ENCODE data around the gene ANTXR1. TPM values are rescaled to one million over a fixed set of nuclear protein-coding genes. Genes with fewer than 3 reads are reported as not detected.

Gene ANTXR1
- total and polyA plus RNA-seq, 7 experiments from 2014 or later = 0.18 TPM; not detected in 6

DNA sequence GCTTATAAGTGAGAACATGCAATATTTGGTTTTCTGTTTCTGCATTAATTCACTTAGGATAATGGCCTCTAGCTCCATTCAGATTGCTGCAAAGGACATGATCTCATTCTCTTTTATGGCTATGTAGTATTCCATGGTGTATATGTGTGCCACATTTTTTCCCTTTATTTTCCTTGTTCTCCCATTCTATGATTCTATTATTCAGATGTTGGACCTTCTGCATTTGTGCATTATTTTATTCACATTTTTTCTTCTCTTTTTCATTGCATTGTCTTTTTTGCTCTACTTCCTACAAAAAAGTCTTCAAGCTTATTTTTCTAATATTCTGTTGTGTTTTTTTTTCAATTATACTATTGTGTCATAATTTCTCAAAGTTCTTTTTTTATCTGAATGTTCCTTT is 11.1 kb upstream of the ANTXR1 start:
- Mint-ChIP-seq H3K27me3 (peaks cover 26 to 45% (median 31%) of the 10 kb centered on the region in 5 donors), H3K27ac (no peak overlapping the region), H3K36me3 (peaks cover 0 to 11% (median 6%) of the 10 kb centered on the region in 5 donors), H3K4me3 (no peak overlapping the region), H3K4me1 (no peaks in the 10 kb centered on the region), H3K9me3 (peaks cover 0 to 26% (median 17%) of the 10 kb centered on the region in 11 donors)
- H3K36me3 ChIP-seq (ENCODE audit: control insufficient read depth in 2 of 3, insufficient read depth in 3 of 3, low read length in 3 of 3) = no peaks in the 10 kb centered on the region
- H3K27ac ChIP-seq (ENCODE audit: low read depth, low read length) = no peak overlapping the region
- peaks cover 0 to 2% of the 10 kb centered on the region in 2 donors for H3K27me3 ChIP-seq (ENCODE audit: control insufficient read depth in 2 of 2, insufficient read depth in 2 of 2, low read length in 2 of 2)
- DNase-seq (no peak), ATAC-seq (no peak)
- ChIA-PET POLR2A (no interaction called here), CTCF (no interaction called here)
- no peaks in the 10 kb centered on the region for H3K4me1 ChIP-seq (ENCODE audit: control insufficient read depth in 2 of 2, insufficient read depth in 2 of 2, low read length in 2 of 2)
- intact Hi-C loops (cut with micrococcal nuclease) = no loop called here
- no peaks in the 10 kb centered on the region for H3K9me3 ChIP-seq (ENCODE audit: control insufficient read depth in 2 of 3, low read length in 3 of 3)
- no peak overlapping the region for H3K4me3 ChIP-seq (ENCODE audit: low read length)

DNA sequence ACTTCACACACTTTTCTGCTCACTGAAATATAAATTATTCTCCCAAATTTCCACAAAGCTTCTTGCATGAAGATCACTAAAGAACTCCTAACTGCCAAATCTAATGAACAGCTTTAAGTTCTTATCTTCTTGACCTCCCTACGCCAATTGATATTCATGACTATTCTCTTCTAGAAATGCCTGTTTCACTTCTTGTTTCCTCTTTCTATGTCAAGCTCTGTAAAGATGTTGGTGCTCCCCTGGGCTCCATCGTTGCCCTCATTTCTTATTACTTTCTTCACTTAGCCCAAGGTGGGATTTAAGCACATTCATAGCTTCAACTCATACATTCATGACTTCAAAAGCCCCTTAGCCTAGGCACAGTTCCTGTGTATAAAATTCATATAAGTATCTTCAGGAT is 9.2 kb upstream of the ANTXR1 start:
- no peak overlapping the region for H3K4me3 Mint-ChIP-seq
- no peaks in the 10 kb centered on the region for H3K36me3 ChIP-seq (ENCODE audit: control insufficient read depth in 2 of 3, insufficient read depth in 3 of 3, low read length in 3 of 3)
- CTCF ChIA-PET = no interaction called here
- H3K36me3 Mint-ChIP-seq = peaks cover 0 to 11% (median 6%) of the 10 kb centered on the region in 5 donors
- H3K27ac ChIP-seq (ENCODE audit: low read depth, low read length) = no peak overlapping the region
- ATAC-seq (no peak), DNase-seq (no peak)
- intact Hi-C loops (cut with micrococcal nuclease) = no loop called here
- peaks cover 0 to 2% of the 10 kb centered on the region in 2 donors for H3K27me3 ChIP-seq (ENCODE audit: control insufficient read depth in 2 of 2, insufficient read depth in 2 of 2, low read length in 2 of 2)
- H3K4me1 Mint-ChIP-seq = no peaks in the 10 kb centered on the region
- H3K9me3 Mint-ChIP-seq = peaks cover 0 to 26% (median 17%) of the 10 kb centered on the region in 11 donors
- no peak overlapping the region for H3K27ac Mint-ChIP-seq
- no peaks in the 10 kb centered on the region for H3K4me1 ChIP-seq (ENCODE audit: control insufficient read depth in 2 of 2, insufficient read depth in 2 of 2, low read length in 2 of 2)
- no peak overlapping the region for H3K4me3 ChIP-seq (ENCODE audit: low read length)
- H3K27me3 Mint-ChIP-seq = peaks cover 20 to 50% (median 31%) of the 10 kb centered on the region in 5 donors
- no peaks in the 10 kb centered on the region for H3K9me3 ChIP-seq (ENCODE audit: control insufficient read depth in 2 of 3, low read length in 3 of 3)
- POLR2A ChIA-PET = no interaction called here

GRCh38 chr2:69007169-69007568 is 5.8 kb upstream of the ANTXR1 start:
- Histone ChIP-seq H3K9me3 (ENCODE audit: control insufficient read depth in 2 of 3, low read length in 3 of 3) (no peaks in the 10 kb centered on the region), H3K4me1 (ENCODE audit: control insufficient read depth in 2 of 2, insufficient read depth in 2 of 2, low read length in 2 of 2) (no peaks in the 10 kb centered on the region), H3K27me3 (ENCODE audit: control insufficient read depth in 2 of 2, insufficient read depth in 2 of 2, low read length in 2 of 2) (peaks cover 0 to 5% of the 10 kb centered on the region in 2 donors), H3K4me3 (ENCODE audit: low read length) (no peak overlapping the region), H3K36me3 (ENCODE audit: control insufficient read depth in 2 of 3, insufficient read depth in 3 of 3, low read length in 3 of 3) (no peaks in the 10 kb centered on the region), H3K27ac (ENCODE audit: low read depth, low read length) (no peak overlapping the region)
- DNase-seq (no peak), ATAC-seq (no peak)
- Mint-ChIP-seq H3K9me3 (peaks cover 0 to 17% (median 12%) of the 10 kb centered on the region in 11 donors), H3K27me3 (peaks cover 11 to 41% (median 31%) of the 10 kb centered on the region in 5 donors), H3K36me3 (peaks cover 0 to 10% (median 3%) of the 10 kb centered on the region in 5 donors), H3K4me3 (no peak overlapping the region), H3K4me1 (no peaks in the 10 kb centered on the region), H3K27ac (no peak overlapping the region)
- intact Hi-C loops (cut with micrococcal nuclease) = no loop called here
- CTCF ChIA-PET = no interaction called here
- POLR2A ChIA-PET = no interaction called here

- ChIA-PET POLR2A (no interaction called here), CTCF (no interaction called here)
- DNase-seq (no peak), ATAC-seq (no peak)
- Mint-ChIP-seq H3K27ac (no peak overlapping the region), H3K4me1 (peaks cover 2 to 3% (median 2%) of the 10 kb centered on the region in 7 donors), H3K9me3 (peaks cover 0 to 13% (median 8%) of the 10 kb centered on the region in 11 donors), H3K4me3 (no peak overlapping the region), H3K36me3 (peaks cover 0 to 10% (median 0%) of the 10 kb centered on the region in 5 donors), H3K27me3 (peaks cover 11 to 45% (median 30%) of the 10 kb centered on the region in 5 donors)
- H3K9me3 ChIP-seq (ENCODE audit: control insufficient read depth in 2 of 3, low read length in 3 of 3) = no peaks in the 10 kb centered on the region
- intact Hi-C loops (cut with micrococcal nuclease) = no loop called here
- H3K4me3 ChIP-seq (ENCODE audit: low read length) = no peak overlapping the region
- peaks cover 0 to 6% of the 10 kb centered on the region in 2 donors for H3K27me3 ChIP-seq (ENCODE audit: control insufficient read depth in 2 of 2, insufficient read depth in 2 of 2, low read length in 2 of 2)
- no peaks in the 10 kb centered on the region for H3K4me1 ChIP-seq (ENCODE audit: control insufficient read depth in 2 of 2, insufficient read depth in 2 of 2, low read length in 2 of 2)
- H3K36me3 ChIP-seq (ENCODE audit: control insufficient read depth in 2 of 3, insufficient read depth in 3 of 3, low read length in 3 of 3) = no peaks in the 10 kb centered on the region
- no peak overlapping the region for H3K27ac ChIP-seq (ENCODE audit: low read depth, low read length)
Measured at GRCh38 chr2:69007603-69008002, 5.4 kb upstream of the ANTXR1 start.

GRCh38 chr2:69010437-69011194 is 2.4 kb upstream of the ANTXR1 start:
- H3K9me3 ChIP-seq (ENCODE audit: control insufficient read depth in 2 of 3, low read length in 3 of 3) = no peaks in the 10 kb centered on the region
- peaks cover 0 to 6% of the 10 kb centered on the region in 2 donors for H3K27me3 ChIP-seq (ENCODE audit: control insufficient read depth in 2 of 2, insufficient read depth in 2 of 2, low read length in 2 of 2)
- ChIA-PET POLR2A (no interaction called here), CTCF (no interaction called here)
- intact Hi-C loops (cut with micrococcal nuclease) = loop anchor here in 1 of 2 donors (5.0 kb wide), 2 partner anchors 68 to 297 kb away; no protein-coding TSS in a partner anchor
- no peak for ATAC-seq
- H3K36me3 Mint-ChIP-seq = no peaks in the 10 kb centered on the region
- H3K27me3 Mint-ChIP-seq = peaks cover 24 to 64% (median 41%) of the 10 kb centered on the region in 5 donors
- no peak overlapping the region for H3K27ac ChIP-seq (ENCODE audit: low read depth, low read length)
- H3K4me1 Mint-ChIP-seq = peaks cover 7 to 17% (median 14%) of the 10 kb centered on the region in 7 donors
- H3K4me3 Mint-ChIP-seq = no peak overlapping the region
- H3K4me1 ChIP-seq (ENCODE audit: control insufficient read depth in 2 of 2, insufficient read depth in 2 of 2, low read length in 2 of 2) = peaks cover 0 to 5% of the 10 kb centered on the region in 2 donors
- no peak overlapping the region for H3K4me3 ChIP-seq (ENCODE audit: low read length)
- H3K36me3 ChIP-seq (ENCODE audit: control insufficient read depth in 2 of 3, insufficient read depth in 3 of 3, low read length in 3 of 3) = no peaks in the 10 kb centered on the region
- no peak for DNase-seq
- H3K9me3 Mint-ChIP-seq = peaks cover 0 to 3% (median 0%) of the 10 kb centered on the region in 11 donors
- no peak overlapping the region for H3K27ac Mint-ChIP-seq

- DNase-seq (no peak), ATAC-seq (no peak)
- no peak overlapping the region for H3K27ac ChIP-seq (ENCODE audit: low read depth, low read length)
- H3K4me1 ChIP-seq (ENCODE audit: control insufficient read depth in 2 of 2, insufficient read depth in 2 of 2, low read length in 2 of 2) = peaks cover 0 to 5% of the 10 kb centered on the region in 2 donors
- H3K9me3 ChIP-seq (ENCODE audit: control insufficient read depth in 2 of 3, low read length in 3 of 3) = no peaks in the 10 kb centered on the region
- intact Hi-C loops (cut with micrococcal nuclease) = loop anchor here in 1 of 2 donors (5.0 kb wide), 2 partner anchors 69 to 296 kb away; no protein-coding TSS in a partner anchor
- H3K4me3 Mint-ChIP-seq = peak overlapping the region in 7 of 10 donors; percentile 51 to 89 (median 87)
- H3K4me1 Mint-ChIP-seq = peaks cover 7 to 17% (median 14%) of the 10 kb centered on the region in 7 donors
- no peaks in the 10 kb centered on the region for H3K36me3 ChIP-seq (ENCODE audit: control insufficient read depth in 2 of 3, insufficient read depth in 3 of 3, low read length in 3 of 3)
- peaks cover 24 to 68% (median 43%) of the 10 kb centered on the region in 5 donors for H3K27me3 Mint-ChIP-seq
- H3K27me3 ChIP-seq (ENCODE audit: control insufficient read depth in 2 of 2, insufficient read depth in 2 of 2, low read length in 2 of 2) = peaks cover 0 to 6% of the 10 kb centered on the region in 2 donors
- no peak overlapping the region for H3K4me3 ChIP-seq (ENCODE audit: low read length)
- ChIA-PET CTCF (no interaction called here), POLR2A (no interaction called here)
- no peaks in the 10 kb centered on the region for H3K36me3 Mint-ChIP-seq
- H3K9me3 Mint-ChIP-seq = no peaks in the 10 kb centered on the region
- H3K27ac Mint-ChIP-seq = no peak overlapping the region
Measured at GRCh38 chr2:69011611-69012157, 1.3 kb upstream of the ANTXR1 start.

All from naive thymus-derived CD4-positive, alpha-beta T cell (primary cell).